ENCODE measurements around the gene ZNF668. TPM values are rescaled to one million over a fixed set of nuclear protein-coding genes. Genes with fewer than 3 reads are reported as not detected.

ZNF668 gene
- total and polyA plus RNA-seq, 2 of the 13 experiments (the other 11 are each of a cell fraction or from before 2014, with no cell fraction given), result 3.8 to 9.8 TPM

GRCh38 chr16:31084584-31085302, 10.7 kb upstream of the ZNF668 start (continued):
- TF ChIP-seq, protein P1, sequence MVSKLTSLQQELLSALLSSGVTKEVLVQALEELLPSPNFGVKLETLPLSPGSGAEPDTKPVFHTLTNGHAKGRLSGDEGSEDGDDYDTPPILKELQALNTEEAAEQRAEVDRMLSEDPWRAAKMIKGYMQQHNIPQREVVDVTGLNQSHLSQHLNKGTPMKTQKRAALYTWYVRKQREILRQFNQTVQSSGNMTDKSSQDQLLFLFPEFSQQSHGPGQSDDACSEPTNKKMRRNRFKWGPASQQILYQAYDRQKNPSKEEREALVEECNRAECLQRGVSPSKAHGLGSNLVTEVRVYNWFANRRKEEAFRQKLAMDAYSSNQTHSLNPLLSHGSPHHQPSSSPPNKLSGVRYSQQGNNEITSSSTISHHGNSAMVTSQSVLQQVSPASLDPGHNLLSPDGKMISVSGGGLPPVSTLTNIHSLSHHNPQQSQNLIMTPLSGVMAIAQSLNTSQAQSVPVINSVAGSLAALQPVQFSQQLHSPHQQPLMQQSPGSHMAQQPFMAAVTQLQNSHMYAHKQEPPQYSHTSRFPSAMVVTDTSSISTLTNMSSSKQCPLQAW (CRISPR knock-in tag; IDR thresholded peaks at IDR 0.05), result no peak
- peak; percentile 59; the same call in 1 of the 2 replicates for TF ChIP-seq POLR2G (IDR thresholded peaks at IDR 0.05; ENCODE audit: low read depth, low read length)
- TF ChIP-seq SRF (IDR thresholded peaks at IDR 0.05; ENCODE audit: low read depth, low read length), result no peak
- peak; percentile 94 for TF ChIP-seq AGO2 (optimal IDR thresholded peaks at IDR 0.05; ENCODE audit: low read depth, low read length)
- TF ChIP-seq ZNF460 (CRISPR knock-in tag; IDR thresholded peaks at IDR 0.05; ENCODE audit: borderline replicate concordance), result no peak
- TF ChIP-seq ZNF318 (CRISPR knock-in tag; IDR thresholded peaks at IDR 0.05), result no peak
- TF ChIP-seq NONO (IDR thresholded peaks at IDR 0.05), result no peak
- 0 out of 2 replicates have a peak, but pooled peaks have one; percentile 17 for TF ChIP-seq NONO (CRISPR knock-in tag; conservative IDR thresholded peaks at IDR 0.05)
- no peak for TF ChIP-seq REXO4 (CRISPR knock-in tag; IDR thresholded peaks at IDR 0.05; ENCODE audit: borderline replicate concordance)
- TF ChIP-seq TGIF2 (CRISPR knock-in tag; IDR thresholded peaks at IDR 0.05), result no peak
- no peak for TF ChIP-seq JARID2 (CRISPR knock-in tag; IDR thresholded peaks at IDR 0.05; ENCODE audit: insufficient replicate concordance)
- no peak for TF ChIP-seq XRCC5 (optimal IDR thresholded peaks at IDR 0.05; ENCODE audit: low read length)
- TF ChIP-seq ERF (CRISPR knock-in tag; IDR thresholded peaks at IDR 0.05), result no peak
- no peak for TF ChIP-seq ZNF550 (CRISPR knock-in tag; IDR thresholded peaks at IDR 0.05; ENCODE audit: borderline replicate concordance)
- no peak for TF ChIP-seq CHD2 (IDR thresholded peaks at IDR 0.05; ENCODE audit: low read depth, low read length)
- TF ChIP-seq, protein P2, sequence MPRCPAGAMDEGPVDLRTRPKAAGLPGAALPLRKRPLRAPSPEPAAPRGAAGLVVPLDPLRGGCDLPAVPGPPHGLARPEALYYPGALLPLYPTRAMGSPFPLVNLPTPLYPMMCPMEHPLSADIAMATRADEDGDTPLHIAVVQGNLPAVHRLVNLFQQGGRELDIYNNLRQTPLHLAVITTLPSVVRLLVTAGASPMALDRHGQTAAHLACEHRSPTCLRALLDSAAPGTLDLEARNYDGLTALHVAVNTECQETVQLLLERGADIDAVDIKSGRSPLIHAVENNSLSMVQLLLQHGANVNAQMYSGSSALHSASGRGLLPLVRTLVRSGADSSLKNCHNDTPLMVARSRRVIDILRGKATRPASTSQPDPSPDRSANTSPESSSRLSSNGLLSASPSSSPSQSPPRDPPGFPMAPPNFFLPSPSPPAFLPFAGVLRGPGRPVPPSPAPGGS (CRISPR knock-in tag; IDR thresholded peaks at IDR 0.05), result no peak

Data from HepG2 (cell line).